Measurements from ENCODE around the gene UBB. TPM values are rescaled to one million over a fixed set of nuclear protein-coding genes. Genes with fewer than 3 reads are reported as not detected.

UBB gene
- total RNA-seq, 4 donors from 2014 or later, result 713 to 1,130 (median 983) TPM

DNA sequence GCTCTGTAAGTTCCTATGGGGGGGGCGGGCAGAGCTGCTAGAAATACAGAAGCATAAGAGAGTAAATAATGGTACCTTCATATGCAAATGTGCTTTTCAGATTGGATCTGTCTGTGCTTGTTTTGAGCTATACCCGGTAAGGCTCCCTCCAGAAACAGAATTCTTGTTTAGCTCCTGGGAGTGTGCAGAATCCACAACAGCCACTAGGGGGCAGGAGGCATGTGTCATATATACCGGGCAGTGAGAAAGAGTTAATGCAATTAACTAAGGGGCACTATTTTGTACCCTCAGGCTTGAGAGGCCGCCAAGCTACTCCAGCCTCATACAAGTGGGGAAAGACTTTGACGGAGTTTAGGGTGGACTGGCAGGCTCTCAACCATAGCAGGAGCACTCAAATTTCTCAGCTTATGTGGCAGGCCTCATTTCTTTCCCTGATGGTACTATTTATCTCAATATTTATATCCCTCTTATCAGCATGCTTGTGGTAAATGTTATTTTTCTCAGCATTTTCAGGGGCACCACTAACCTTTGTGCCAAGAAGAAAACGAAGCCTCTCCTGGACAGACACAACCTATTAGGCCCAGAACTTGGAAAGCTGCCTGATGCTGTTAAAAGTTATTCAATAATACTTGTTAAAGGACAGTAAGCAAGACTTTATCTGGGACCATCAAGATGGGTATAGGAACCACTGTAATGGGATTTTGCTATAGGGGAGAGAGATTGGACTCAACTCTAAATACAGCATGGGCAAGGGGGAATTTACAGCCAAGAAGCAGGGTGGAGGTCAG is 16.9 kb upstream of the UBB start:
- no peaks in the 10 kb centered on the region for H3K9me3 ChIP-seq
- no peak for TF ChIP-seq POLR2AphosphoS5 (IDR thresholded peaks at IDR 0.05)
- TF ChIP-seq, protein P1, sequence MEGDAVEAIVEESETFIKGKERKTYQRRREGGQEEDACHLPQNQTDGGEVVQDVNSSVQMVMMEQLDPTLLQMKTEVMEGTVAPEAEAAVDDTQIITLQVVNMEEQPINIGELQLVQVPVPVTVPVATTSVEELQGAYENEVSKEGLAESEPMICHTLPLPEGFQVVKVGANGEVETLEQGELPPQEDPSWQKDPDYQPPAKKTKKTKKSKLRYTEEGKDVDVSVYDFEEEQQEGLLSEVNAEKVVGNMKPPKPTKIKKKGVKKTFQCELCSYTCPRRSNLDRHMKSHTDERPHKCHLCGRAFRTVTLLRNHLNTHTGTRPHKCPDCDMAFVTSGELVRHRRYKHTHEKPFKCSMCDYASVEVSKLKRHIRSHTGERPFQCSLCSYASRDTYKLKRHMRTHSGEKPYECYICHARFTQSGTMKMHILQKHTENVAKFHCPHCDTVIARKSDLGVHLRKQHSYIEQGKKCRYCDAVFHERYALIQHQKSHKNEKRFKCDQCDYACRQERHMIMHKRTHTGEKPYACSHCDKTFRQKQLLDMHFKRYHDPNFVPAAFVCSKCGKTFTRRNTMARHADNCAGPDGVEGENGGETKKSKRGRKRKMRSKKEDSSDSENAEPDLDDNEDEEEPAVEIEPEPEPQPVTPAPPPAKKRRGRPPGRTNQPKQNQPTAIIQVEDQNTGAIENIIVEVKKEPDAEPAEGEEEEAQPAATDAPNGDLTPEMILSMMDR (IDR thresholded peaks at IDR 0.05), result peak; percentile 84 to 94 (median 85)
- TF ChIP-seq POLR2A (IDR thresholded peaks at IDR 0.05; ENCODE audit: low read depth), result no peak
- TF ChIP-seq EP300 (IDR thresholded peaks at IDR 0.05), result no peak
- 16% methylated on average over 6 of the region's 6 CpGs for WGBS
- H3K27me3 ChIP-seq, result no peaks in the 10 kb centered on the region
- H3K27ac ChIP-seq (replicated peaks in 1 of 4), result no peak overlapping the region
- H3K36me3 ChIP-seq, result no peaks in the 10 kb centered on the region
- H3K4me3 ChIP-seq, result no peak overlapping the region
- intact Hi-C loops (cut with DNase I), result loop anchor here (5.0 kb wide), 1 partner anchor 158 kb away; no protein-coding TSS in a partner anchor
- peak; percentile 94 for DNase-seq (ENCODE audit: extremely low spot score)
- peaks cover 0 to 10% (median 3%) of the 10 kb centered on the region in 4 donors for H3K4me1 ChIP-seq

DNA sequence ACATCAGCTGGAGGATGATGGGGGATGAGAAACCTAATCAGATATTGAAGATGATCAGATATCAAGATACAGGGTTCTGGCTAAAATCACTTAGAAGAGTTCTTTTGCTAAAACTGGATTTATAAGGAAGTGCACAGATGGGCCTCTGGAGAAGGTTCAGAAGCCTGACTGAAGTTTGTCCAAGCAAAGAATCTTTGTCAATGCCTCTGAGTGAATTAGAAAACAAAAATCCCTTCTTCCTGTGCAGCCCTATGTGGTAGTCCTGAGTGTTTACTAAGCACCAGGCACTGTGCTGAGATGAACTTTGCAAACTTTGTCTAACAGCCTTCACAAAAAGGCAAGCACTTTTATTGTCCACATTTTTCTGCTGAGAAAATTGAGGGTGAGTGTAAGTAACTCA is 16.3 kb upstream of the UBB start:
- TF ChIP-seq POLR2A (IDR thresholded peaks at IDR 0.05; ENCODE audit: low read depth) (no peak), EP300 (IDR thresholded peaks at IDR 0.05) (no peak), POLR2AphosphoS5 (IDR thresholded peaks at IDR 0.05) (no peak)
- TF ChIP-seq, protein P1 (IDR thresholded peaks at IDR 0.05), result no peak
- DNase-seq (ENCODE audit: extremely low spot score), result no peak
- intact Hi-C loops (cut with DNase I), result loop anchor here (5.0 kb wide), 1 partner anchor 158 kb away; no protein-coding TSS in a partner anchor
- Histone ChIP-seq H3K36me3 (no peaks in the 10 kb centered on the region), H3K4me1 (peaks cover 0 to 10% (median 3%) of the 10 kb centered on the region in 4 donors), H3K27me3 (no peaks in the 10 kb centered on the region), H3K4me3 (no peak overlapping the region), H3K27ac (replicated peaks in 1 of 4) (no peak overlapping the region), H3K9me3 (no peaks in the 10 kb centered on the region)

DNA sequence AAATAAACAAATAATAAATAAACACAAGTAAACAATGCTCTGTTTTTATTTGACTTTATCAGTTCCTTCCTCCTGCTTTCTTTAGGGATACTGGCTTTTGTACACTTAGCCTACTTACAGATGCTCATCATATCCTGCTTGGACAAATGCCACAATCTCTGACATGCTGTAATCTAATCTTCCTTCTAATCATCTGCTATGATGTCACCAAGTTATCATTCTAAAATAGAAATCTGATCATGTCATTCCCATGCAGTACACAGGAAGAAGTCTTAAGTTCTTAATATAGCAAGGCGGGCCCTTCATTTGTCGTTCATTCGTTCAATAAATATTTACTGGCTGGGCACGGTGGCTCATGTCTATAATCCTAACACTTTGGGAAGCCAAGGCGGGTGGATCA is 9.1 kb upstream of the UBB start:
- WGBS, result 72% methylated on average over 5 of the region's 5 CpGs
- Histone ChIP-seq H3K4me1 (peaks cover 0 to 10% (median 0%) of the 10 kb centered on the region in 4 donors), H3K27me3 (no peaks in the 10 kb centered on the region), H3K4me3 (no peak overlapping the region), H3K27ac (replicated peaks in 1 of 4) (no peak overlapping the region), H3K36me3 (no peaks in the 10 kb centered on the region), H3K9me3 (no peaks in the 10 kb centered on the region)
- intact Hi-C loops (cut with DNase I), result no loop called here
- no peak for DNase-seq (ENCODE audit: extremely low spot score)
- TF ChIP-seq POLR2A (IDR thresholded peaks at IDR 0.05; ENCODE audit: low read depth), result no peak
- TF ChIP-seq, protein P1 (IDR thresholded peaks at IDR 0.05), result no peak
- no peak for TF ChIP-seq EP300 (IDR thresholded peaks at IDR 0.05)
- TF ChIP-seq POLR2AphosphoS5 (IDR thresholded peaks at IDR 0.05), result no peak

DNA sequence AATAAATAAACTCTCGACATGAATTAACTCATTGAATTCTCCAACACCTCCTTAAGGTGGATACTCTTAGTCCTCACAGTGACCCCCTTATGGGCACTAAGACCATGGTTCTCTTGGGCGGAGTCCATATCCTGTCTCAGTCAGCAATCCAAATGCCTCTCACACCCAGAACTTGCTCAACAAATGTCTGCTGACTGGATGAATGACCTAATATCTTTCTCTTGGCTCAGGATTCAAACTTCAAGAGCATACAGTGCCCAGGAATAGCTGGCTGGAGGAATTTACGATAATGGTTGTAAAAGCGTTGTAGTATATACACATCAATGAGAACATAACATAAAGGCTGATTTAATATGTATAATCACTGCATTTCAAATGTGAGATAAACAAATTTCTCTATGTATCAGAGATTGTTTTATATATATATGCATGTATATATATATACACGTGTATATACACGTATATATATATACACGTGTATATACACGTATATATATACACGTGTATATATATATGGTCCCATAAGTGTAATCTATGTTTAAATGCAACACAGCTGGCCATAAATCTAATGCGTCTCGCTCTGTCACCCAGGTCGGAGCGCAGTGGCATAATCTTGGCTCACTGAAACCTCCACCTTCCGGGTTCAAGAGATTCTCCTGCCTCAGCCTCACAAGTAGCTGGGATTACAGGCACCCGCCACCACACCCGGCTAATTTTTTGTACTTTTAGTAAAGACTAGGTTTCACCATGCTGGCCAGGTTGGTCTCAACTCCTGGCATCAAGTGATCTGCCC is 6.5 kb upstream of the UBB start:
- peaks cover 0 to 10% (median 0%) of the 10 kb centered on the region in 4 donors for H3K4me1 ChIP-seq
- DNase-seq (ENCODE audit: extremely low spot score), result no peak
- intact Hi-C loops (cut with DNase I), result no loop called here
- H3K27ac ChIP-seq (replicated peaks in 1 of 4), result no peak overlapping the region
- H3K36me3 ChIP-seq, result no peaks in the 10 kb centered on the region
- H3K9me3 ChIP-seq, result no peaks in the 10 kb centered on the region
- H3K27me3 ChIP-seq, result no peaks in the 10 kb centered on the region
- no peak overlapping the region for H3K4me3 ChIP-seq
- TF ChIP-seq EP300 (IDR thresholded peaks at IDR 0.05) (no peak), POLR2AphosphoS5 (IDR thresholded peaks at IDR 0.05) (no peak), POLR2A (IDR thresholded peaks at IDR 0.05; ENCODE audit: low read depth) (no peak)
- TF ChIP-seq, protein P1 (IDR thresholded peaks at IDR 0.05), result no peak
- WGBS, result 89% methylated on average over 16 of the region's 16 CpGs
